Skeletal muscle cell (primary cell): ENCODE results near the gene PACSIN1.
A peak's percentile ranks its signal among the peaks of the same experiment; 100 is the strongest.

Source experiments
- DNase-seq: peaks from one replicate; pipeline ENCODE4 v3.0.0-alpha.2; 2010; ENCODE audit warnings: low read depth
- H3K4me3 ChIP-seq: 2 replicates; pipeline ENCODE4 v1.5.1; 2011; ENCODE audit warnings: low read depth, mild to moderate bottlenecking, control low read depth, low read length, moderate library complexity

PACSIN1 gene

DNA sequence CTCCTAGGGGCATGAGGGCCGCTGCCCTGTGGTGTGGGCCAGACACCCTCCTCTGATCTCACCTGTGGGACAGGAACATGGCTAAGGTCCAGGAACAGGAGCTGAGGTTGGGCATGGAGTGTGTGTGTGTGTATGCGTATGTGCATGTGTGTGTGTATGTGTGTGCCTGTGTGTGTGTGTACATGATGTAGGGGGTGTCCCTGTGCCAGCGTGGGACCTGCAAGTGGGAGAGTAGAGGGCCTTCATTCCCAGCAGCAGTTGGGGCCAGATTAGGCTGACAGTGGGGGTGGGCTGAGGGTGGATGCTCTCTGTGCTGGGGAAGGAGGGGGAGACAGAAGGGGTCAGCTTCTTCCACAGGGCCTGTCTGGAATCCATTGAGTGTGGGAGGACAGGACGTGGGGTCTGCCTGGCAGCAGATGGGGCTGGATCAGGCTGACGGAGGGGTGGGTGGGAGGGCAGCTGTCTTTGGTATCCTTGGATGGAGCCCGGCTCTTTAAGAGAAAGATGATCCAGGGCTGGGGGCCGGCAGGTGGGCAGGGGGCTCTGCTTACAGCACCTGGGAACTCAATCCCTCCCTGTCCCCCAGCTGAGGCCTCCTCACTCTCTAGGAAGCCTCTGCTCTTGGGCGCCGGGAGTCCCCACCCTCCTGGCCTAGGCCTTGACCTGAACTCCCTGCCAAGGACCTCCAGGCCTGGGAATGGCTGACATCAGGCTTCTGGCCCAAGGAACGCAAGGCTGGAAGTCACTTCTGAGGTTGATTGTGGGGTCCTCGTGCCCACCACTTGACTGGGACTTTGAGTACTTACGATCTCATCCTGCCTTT, 46.2 kb downstream of the PACSIN1 start:
- DNase-seq = no peak

DNA sequence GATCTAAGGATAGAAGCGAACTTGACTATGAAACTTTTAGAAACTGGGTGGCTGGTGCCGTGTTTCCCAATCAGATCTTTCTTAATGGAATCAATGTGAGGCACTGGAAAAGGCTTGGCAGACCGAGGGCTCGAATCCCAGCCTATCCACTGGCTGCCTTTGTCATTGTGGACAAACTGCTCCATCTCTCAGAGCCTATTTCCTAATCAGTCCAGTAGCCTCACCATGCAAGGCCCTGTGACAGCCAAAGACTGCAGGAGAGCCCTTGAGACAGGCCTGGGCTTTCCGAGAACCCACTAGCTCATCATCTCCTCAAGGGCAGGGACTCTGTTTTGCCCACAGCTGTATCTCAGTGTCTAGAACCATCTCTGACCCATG, 46.9 kb downstream of the PACSIN1 start:
- no peak for DNase-seq
- H3K4me3 ChIP-seq = no peak overlapping the region

More for the DNA sequence above, 46.2 kb downstream of the PACSIN1 start:
- no peak overlapping the region for H3K4me3 ChIP-seq

DNA sequence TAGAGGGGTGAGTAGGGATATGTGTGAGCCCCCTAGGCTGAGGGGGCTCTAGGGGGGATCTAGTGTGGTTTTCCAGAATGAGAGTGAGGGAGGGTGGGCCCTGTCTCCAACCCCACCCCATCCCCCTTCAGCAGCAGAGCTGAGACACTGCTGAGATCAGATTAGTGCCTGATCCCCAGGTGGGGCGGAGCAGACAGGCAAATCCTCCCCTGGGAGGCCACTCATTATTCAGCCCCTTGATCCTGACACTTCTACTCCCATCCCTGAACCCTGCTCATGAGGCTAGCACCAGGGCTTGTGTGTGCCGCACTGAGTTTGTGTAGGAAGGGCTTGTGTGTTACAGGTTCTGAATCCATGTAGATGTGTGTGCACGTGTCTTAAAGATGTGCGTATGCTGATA, 47.8 kb downstream of the PACSIN1 start:
- no peak for DNase-seq

DNA sequence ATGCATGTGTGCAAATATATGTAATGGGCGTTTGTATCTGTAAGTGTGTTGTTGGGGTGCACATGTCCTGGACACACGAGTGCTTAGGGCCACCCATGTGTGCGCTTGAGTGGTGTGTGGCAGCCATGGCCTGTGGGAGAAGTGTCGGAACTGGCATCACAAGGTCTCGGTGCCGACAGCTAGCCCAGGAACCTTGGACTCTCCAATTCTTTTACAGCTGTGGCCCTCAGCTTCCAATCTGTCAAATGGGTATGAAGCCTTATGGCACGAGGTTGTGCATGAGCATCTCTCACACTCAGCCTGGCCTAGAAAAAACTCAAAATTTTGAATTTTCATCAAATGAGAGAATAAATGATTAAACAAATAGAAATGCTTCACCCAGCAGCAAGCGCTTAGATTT, 48.2 kb downstream of the PACSIN1 start:
- DNase-seq = no peak
- H3K4me3 ChIP-seq = no peak overlapping the region

More for the DNA sequence above, 47.8 kb downstream of the PACSIN1 start:
- H3K4me3 ChIP-seq = no peak overlapping the region

DNA sequence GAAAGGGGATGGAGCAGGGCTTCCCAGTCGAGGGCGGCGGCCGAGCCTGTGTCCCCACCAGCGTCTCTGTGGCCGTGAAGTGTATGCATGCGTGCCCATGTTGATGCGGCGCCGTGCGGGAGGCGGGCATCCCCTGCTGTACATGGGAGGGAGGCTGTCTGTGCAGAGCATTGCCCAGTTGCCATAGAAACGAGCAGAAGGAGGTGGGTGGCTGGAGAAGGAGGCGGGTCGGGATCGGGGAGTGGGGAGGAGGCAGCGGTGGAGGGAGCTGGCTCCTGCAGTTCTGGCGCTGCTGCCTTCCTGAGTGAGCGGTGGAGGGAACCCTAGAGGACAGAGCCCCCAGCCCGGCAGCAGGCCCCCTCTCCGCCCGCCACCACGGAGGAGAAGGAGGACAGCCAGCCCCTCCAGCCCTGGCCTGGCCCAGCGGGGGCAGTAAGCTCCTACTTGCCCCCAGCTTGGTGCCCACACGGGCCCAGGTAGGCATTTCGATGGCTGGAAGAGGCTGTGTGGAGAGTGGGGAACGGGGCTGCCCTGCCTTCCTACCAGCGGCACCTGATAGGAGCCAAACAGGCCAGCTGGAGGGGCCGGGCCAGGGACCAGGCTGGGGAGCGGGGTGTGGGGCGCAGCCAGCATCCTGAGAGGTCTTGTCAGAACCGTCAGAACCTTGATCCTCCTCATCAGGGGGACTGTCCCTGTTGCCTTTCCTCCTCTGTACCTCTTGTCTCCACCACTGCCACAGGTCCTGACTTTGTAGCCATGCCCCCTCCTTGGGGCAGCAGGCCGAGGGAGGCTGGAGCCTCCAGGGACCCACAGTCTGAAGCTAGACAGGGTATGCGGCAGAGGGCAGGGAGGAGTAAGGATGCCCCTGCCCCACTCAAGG, 49.0 kb downstream of the PACSIN1 start:
- peak; percentile 40 for DNase-seq

DNA sequence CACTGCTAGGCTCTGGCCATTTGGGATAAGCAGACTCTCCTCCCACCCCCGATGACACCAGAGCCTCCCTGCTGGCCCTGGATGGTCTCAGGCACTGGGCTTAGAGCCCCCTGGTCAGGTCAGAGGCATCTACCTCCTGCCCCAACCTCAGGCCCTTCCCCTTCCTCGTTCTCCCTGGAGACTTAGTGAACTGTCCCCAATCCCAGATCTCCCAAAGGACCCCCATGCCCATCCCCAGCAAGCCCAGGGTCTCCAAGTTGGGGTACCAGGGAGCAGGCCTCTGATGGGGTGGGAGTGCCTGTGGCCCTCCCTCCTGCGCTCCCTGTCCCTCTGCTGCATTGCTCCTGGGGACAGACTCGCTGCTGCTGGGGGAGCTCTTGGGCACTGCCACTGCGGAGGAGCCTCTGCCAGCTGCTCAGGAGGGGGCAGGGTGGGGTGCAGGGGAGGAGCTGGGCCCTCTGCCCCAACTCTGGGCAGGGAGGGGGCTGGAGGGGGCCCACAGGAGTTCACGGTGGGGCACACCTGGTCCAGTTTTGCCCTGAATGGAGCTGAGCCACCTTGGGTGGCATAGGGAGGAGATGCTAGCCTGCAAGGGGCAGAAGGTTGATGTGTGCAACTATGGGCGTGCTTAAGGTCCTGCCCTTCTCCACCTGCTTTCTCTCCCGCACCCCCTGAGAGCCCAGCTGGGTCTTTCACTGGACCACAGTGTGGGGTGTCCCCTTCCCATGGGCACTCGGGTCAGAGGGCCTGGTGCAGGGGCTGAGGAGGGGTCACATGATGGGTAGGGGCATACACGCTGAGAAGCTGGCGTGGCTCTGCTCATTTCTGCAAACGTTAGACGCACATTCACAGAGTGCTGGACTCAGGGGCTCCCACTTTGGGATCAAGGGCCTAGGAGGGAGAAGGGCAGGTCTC, 49.9 kb downstream of the PACSIN1 start:
- no peak overlapping the region for H3K4me3 ChIP-seq
- DNase-seq = no peak

More for the DNA sequence above, 49.0 kb downstream of the PACSIN1 start:
- no peak overlapping the region for H3K4me3 ChIP-seq

DNA sequence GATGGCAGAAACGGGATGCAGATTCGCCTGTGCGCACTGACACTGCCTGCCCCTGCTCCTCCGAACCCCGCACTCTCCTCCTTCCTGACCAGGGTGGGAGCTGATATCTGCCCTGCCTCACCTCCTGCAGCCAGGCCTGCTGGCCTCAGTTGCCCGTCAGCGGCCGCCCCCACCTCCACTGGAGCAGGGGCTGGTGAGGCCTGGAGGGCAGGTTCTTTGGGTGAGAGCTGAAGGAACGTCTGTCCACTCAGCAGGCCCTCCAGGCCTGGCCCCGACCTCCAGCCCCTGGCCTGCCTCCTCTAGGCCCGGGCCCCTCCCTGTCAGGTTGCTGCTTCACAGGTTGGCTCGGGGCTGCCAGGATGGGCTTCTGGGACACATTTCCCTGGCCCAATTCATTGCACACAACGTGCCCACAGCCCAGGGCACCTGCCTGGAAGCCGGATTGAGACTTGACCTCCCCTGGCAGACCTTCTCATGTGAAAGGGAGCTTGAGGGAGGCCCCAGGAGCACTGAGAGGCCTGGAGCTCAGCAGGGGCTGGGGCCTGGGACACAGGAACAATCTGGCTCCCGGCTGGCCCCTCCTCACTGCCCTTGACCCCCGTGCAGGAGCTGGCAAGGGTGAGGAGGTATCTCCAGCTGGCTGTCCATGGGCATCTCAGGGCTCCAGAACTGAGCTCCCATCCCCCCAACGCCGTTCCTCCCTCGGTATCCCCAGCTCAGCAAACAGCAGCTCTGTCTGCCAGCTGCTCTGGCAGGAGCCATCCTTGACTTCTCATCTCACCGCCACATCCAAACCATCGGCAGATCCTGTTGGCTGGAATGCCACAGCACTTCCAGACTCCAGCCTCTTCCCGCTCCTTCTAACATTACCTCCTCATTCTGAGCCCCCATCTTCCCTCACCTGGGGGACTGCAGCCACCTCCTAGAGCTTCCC, 50.8 kb downstream of the PACSIN1 start:
- no peak overlapping the region for H3K4me3 ChIP-seq
- no peak for DNase-seq

DNA sequence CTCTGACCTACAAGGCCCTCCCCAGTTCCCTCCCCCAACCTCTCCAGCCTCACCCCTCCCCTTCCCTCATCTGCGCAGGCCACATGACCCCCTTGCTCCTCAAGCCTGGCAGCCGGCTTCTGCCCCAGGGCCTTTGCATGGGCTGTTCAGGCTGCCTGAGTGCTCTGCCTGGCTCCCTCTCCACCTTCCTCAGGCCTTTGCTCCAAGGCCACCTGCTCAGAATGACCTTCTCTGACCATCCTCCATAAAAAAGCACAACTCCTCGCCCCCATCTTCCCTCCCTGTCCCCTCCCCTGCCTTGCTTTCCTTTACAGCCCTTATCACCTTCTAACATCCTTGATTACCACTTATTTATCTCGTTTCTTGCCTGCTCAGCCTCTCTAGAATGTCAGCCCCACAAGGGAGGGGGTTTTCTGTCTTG, 51.6 kb downstream of the PACSIN1 start:
- no peak overlapping the region for H3K4me3 ChIP-seq
- no peak for DNase-seq

DNA sequence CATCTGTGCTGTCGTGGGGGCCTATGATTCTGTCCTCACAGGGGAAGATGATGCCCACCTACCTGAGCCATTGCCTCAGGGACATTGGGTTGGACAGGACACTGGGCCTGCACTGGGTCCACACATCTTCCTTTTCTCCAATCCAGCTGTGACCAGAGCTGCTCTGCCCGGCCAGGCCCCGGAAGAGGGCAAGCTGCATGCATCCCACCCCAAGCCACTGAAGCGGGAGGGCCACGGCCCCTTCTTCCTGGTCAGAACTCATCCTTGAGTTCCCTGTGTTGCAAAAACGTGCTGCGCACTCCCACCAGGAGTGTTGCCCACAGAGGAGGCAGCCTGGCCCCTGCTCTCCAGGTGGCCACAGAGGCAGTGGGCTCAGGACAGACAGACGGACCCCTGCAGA, 52.1 kb downstream of the PACSIN1 start:
- H3K4me3 ChIP-seq = no peak overlapping the region
- no peak for DNase-seq

DNA sequence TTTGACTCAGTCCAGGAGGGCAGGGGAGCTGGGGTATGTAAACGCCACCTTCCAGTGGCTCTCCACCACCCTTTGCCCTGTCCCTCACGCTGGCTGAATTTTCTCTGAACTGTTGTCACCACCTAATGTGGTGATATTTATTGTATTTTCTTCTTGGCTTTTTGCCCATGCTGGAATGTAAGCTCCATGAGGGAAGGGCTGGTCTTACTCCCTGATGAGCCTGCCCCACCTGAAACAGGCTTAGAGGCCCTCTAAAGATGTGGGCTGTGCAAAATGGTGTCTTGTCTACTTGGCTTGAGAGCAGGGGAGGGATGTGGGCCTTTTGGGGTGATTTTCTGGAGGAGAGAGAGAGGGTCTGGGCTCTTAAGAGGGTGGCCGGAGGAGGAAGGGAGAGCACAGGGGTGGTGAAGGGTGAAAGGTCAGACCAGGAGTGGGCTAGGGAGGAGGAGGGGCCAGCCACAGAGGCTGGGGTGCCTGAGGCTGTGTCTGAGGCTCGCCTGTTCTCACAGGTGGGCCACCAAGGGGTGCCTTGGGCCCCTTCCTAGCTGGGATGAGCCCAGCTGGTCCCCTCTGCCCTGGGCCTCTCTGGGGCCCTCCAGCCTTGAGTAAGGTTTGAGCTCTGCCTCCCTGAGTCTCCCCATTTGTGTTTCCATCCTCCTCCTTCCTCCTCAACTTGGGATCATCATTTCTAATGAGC, 52.9 kb downstream of the PACSIN1 start:
- no peak for DNase-seq
- no peak overlapping the region for H3K4me3 ChIP-seq

DNA sequence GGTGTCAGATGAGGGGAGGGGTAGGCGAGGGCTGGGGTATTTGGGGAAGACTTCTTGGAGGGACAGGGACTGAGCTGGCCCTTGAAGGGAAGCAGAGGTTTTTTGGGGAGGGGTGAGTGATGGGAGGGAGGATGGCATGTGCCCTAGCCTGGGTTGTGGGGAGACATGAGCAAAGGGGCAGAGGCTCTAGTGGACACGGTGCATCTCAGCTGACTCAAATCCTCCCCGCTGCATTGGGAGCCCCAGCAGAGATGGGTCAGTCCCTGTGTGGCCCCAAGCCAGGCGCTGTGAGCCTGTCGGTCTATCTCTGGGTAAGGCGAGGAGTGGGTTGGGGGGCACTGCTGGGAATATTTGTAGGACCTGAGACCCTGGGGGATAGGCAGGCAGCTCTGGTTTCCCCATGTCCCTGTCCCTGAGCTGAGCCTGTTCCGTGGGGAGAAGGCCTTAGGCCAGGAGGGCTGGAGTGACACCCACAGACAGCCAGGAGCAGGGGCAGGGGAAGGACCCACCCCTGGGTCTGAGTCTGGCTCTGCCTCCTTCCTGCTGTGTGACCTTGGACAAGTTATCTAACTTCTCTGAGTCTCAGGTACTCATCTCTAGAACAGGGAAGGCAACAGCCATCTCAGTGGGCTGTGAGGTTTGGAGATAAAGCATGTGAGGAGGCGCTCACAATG, 54.2 kb downstream of the PACSIN1 start:
- no peak overlapping the region for H3K4me3 ChIP-seq
- no peak for DNase-seq

DNA sequence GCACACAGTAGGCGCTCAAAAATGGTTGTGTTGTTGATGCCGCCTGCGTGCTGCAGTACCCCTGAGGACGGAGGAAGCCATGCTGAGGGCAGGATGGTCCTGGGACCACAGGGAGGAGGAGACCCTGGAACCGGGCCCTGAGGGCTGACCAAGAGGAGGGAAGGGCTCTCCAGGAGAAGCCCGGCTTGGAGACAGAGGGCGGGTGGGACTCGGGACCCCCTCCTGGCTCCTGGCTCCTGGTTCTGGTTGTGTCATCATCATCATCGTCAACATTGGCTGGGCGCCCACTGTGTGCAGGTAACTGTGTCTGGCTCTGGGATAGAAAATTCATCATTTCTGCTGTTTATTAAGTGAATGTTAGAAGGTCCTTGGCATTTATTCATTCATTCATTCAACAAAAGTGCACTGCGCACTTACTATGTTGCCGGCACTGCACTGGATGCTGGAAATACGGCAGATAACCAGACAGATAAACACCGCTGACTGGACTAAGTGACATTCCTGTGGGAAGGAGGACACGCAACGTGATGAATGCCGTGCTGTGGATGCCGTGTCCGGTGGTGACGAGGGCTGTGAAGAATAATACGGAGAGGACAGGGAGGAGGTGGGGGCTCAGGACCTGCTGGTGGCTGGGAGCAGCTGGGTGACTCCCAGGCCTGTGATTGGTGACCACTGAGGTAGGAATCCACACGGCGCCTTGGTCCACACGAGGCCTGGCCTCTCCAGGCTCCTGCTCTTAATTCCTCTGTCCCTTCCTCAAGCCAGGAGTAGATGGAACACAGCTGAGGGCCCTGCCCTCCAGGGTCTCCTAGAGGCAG, 55.0 kb downstream of the PACSIN1 start:
- no peak for DNase-seq
- H3K4me3 ChIP-seq = no peak overlapping the region

DNA sequence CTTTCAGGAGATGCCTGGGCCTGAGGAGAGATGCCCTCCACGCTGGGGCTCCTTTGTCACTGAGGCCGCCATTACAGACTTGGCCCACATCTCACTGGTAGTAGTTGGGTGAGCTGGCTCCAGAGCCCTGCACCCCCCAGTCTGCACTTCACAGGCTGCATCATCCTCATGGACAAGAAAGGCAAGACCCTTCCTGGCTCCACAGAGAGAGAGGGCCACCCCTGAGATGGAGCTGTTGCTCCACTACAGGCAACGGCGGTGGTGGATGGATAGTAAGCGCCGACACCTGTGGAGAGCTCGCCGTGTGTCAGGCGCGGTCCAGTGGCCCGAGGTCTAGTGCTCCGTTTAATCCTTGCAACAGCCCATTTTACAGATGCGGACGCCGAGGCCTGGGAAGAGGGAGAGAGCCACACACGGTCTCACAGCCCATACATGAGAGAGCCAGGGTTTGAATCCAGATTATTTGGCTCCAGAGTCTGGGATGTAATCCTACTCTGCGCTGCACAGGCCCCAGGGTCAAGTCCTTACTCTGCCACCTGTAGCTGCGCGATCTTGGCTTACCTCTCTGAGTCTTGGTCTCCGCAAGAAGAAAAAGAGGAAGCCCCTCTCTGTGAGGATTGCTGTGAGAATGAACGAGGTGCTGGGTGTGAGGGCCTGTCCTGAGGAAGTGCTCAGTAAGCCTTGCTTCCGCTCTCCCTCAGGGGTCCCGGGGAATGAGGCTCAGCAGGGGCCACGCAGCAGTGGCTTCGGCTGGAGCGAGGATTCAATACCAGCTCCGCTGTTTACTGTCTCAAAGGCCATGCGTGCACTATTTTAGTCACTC, 55.8 kb downstream of the PACSIN1 start:
- DNase-seq = no peak
- no peak overlapping the region for H3K4me3 ChIP-seq

DNA sequence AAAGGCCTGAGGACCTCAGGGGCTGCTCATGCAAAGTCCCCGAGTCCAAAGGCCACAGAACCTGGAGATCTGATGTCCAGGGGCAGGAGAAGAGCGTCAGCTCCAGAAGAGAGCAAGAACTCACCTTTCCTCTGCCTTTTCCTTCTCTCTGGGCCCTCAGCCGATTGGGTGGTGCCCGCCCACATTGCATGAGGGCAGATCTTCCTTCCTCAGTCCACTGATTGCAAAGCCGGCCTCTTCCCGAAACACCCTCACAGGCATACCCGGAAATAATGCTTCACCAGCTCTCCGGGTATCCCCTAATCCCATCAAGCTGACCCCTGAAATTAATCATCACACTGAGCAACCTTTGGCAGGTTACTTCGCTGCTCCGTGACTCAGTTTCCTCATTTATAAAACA, 56.9 kb downstream of the PACSIN1 start:
- DNase-seq = no peak
- no peak overlapping the region for H3K4me3 ChIP-seq

DNA sequence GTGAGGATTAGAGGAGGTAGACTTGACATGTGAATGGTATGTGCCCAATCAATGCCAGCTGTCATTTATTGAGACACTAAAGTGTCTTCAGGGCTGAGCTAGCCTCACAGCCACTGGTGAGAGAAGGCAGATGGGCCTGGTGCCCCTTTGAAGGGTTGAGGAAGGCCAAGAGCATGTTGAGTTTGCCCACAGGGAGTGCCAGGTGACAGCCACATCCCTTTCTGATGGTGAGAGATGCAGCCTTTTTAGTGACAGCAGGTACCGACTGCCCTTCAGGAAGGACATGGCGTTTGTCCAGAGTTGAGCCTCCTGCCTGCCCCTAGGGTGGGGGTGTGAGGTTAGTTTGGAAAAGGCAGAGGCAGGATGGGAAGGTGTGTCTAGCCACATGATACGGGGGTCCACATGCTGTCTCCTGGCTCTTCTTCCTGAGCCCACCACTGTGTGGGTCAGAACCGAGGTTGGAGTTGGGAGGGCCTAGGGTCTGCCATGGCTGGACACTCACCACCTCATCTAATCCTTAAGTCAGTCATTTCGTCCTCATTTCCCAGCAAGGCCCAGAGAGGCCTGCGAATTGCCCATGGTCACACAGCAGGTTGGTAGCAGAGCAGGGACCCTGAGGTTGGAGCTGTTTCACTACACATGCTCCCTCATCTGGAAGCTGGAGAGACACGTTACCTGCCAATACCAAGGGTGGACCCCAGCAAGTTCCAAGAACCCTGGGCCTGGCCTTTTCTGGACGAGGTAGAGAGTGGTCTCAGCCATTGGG, 57.7 kb downstream of the PACSIN1 start:
- DNase-seq = no peak
- H3K4me3 ChIP-seq = no peak overlapping the region
